ENCODE results near the gene SRRM1.
"Not testable (repeated sequence)": the region's sequence is repeated elsewhere in the genome, so short reads cannot be mapped to it uniquely, and the experiment has no call there.

SRRM1 gene

GRCh38 chr1:24695202-24695974 is 52.3 kb downstream of the SRRM1 start:
- no peak for DNase-seq

DNA sequence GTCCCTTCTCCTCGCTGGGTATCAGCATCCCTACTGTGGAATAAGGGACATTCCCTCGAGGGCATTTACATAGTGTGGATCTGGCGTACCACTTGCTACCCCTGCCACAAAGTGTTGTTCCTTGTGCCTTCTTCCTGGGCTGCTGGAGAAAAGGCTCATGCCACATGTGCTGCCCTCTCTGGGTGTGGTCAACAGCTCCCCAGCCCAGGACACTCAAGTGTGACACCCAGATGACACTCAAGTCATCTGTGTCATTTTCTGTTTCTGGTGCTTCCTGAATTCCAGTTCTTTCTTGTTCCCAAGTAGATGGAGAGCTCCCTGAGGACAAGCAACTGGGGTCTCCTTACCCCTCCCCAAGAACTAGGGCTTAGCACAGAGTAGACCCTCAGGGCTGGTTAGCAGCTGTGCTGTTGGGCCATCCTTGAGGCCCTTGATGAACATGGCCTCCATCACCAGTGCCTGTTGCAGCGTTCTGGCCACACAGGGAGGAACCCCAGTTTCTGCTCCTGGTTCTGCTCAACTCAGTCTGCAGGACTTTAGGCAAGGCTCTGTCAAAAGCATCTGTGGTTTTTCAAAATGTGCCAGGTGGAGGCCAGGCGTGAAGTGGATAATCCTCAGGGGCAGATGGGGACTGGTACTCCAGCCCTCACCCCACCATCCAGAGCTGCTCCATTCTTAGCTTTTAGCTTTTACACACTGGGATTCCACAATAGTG is 53.1 kb downstream of the SRRM1 start:
- no peak for DNase-seq

DNA sequence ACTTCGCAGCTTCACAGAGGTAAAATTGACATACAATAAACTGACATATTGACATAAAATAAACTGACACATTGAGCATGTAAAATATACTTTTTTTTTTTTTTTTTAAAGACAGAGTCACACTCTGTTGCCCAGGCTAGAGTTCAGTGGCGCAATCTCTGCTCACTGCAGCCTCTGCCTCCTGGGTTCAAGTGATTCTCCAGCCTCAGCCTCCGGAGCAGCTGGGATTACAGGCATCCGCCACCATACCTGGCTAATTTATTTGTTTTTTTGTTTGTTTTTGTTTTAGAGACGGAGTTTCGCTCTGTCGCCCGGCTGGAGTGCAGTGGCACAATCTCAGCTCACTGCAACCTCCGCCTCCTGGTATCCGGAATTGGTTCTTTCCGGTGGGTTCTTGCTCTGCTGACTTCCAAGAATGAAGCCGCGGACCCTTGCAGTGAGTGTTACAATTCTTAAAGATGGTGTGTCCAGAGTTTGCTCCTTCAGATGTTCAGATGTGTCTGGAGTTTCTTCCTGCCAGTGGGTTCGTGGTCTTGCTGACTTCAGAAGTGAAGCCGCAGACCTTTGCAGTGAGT is 53.7 kb downstream of the SRRM1 start:
- DNase-seq = no peak

DNA sequence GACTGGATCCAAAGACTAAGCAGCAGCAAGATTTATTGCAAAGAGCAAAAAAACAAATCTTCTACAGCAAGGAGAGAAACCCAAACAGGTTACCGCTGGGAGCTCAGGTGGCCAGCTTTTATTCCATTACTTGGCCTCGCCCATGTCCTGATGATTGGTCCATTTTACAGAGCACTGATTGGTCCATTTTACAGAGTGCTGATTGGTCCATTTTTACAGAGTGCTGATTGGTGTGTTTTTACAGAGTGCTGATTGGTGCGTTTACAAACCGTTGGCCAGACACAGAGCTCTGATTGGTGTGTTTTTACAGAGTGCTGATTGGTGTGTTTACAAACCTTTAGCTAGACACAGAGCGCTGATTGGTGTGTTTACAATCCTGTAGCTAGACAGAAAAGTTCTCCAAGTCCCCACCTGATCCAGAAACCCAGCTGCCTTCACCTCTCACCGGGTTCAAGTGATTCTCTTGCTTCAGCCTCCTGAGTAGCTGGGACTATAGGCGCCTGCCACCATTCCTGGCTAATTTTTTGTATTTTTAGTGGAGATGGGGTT is 54.4 kb downstream of the SRRM1 start:
- DNase-seq = not testable (repeated sequence)

- not testable (repeated sequence) for DNase-seq
Measured at GRCh38 chr1:24698326-24698725, 55.2 kb downstream of the SRRM1 start.

GRCh38 chr1:24699628-24700027 is 56.5 kb downstream of the SRRM1 start:
- DNase-seq = no peak

- DNase-seq = peak; percentile 52
Measured at GRCh38 chr1:24702511-24703293, 59.6 kb downstream of the SRRM1 start.

GRCh38 chr1:24704411-24705259 is 61.5 kb downstream of the SRRM1 start:
- peak; percentile 51 for DNase-seq

DNA sequence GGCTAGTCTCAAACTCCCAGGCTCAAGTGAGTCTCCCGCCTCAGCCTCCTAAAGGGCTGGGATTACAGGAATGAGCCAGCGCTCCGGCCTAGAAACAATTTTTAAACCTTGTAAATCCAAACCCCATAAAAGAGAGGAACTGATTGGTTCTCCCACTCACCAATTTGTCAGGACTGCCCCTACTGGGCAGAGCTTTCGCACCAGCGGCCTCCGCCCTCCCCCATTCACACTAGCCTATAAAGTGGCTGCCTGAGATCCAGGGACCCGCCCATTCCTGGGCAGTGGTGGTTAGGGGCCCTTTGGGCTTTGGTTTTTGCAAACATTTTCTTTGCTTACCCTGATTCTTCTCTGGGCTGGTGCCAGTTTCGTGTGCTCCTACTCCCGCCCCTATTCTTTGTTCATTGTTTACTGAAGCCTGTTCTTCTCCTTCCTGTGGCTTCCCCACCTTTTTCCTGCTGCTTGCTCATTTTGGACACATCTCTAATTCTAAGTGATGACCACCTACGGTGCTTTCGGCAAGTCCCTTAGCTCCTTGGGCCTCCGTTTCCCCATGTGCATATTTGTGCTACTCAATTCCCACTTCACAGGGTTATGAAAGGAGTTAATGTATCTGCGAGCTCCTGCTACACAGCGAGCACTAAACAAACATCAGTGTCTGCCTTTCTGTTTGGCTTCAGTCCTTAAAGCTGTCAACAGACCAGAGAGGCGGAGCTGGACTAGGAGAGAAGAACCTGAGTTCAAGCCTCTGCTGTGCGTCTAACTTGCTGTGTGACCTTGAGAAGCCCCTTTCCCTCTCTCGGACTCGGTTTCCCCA is 62.4 kb downstream of the SRRM1 start:
- peak; percentile 94 for DNase-seq

GRCh38 chr1:24706074-24706389 is 62.9 kb downstream of the SRRM1 start:
- DNase-seq = not testable (repeated sequence)

DNA sequence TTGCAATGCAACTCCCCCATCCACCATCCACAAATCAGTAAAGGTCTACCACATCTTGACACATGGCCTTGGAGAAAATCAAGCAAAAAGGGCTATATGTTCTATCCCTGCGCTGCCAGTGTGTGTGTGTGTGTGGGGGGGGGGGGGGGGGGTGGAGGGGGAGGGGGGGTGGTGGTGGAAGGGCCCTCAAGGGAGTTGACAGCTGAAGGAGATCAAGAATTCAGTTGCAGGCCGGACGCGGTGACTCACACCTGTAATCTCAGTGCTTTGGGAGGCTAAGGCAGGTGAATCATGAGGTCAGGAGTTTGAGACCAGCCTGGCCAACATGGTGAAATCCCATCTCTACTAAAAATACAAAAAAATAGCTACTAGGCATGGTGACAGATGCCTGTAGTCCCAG is 64.6 kb downstream of the SRRM1 start:
- DNase-seq = no peak

- DNase-seq = no peak
Measured at GRCh38 chr1:24708938-24709337, 65.8 kb downstream of the SRRM1 start.

DNA sequence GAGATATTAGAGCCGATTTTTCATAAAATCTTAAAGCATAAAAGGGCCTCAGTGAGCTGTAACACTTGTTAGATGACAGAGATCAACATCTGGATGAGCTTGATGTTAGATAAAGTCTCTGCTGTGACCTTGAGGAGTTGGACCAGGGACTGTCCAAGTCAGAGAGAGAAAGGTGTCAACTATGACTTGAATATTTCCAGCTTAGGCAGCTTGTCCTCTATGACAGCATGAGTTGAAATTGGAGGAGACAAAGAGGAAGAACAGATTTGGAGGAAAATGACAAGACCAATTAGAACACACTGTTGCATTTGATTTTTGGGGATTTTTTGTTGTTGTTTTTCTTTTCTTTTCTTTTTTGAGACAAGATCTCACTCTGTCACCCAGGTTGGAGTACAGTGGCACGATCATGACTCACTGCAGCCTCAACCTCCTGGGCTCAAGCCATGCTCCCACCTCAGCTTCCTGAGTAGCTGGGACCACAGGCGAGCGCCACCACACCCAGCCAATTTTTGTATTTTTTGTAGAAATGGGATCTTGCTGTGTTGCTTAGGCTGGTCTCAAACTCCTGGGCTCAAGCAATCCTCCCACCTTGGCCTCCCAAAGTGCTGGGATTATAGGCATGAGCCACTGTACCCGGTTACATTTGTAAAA is 66.8 kb downstream of the SRRM1 start:
- DNase-seq = no peak

DNA sequence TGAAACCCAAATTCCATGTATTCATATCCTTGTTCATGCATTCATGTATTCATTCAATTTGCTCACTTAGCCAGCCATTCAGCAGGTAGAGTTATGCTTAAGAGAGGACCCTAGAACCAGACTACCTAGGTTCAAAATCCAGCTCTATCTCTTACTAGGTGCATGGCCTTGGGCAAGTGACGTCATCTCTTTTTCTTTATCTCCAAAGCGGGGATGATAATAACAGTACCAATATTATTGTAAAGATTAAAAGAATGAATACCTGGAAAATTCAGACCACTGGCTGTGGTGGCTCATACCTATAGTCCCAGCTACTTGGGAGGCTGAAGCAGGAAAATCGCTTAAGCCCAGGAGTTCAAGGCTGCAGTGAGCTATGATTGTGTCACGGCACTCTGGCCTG is 68.2 kb downstream of the SRRM1 start:
- no peak for DNase-seq

- DNase-seq = no peak
Measured at GRCh38 chr1:24713176-24713575, 70.1 kb downstream of the SRRM1 start.

DNA sequence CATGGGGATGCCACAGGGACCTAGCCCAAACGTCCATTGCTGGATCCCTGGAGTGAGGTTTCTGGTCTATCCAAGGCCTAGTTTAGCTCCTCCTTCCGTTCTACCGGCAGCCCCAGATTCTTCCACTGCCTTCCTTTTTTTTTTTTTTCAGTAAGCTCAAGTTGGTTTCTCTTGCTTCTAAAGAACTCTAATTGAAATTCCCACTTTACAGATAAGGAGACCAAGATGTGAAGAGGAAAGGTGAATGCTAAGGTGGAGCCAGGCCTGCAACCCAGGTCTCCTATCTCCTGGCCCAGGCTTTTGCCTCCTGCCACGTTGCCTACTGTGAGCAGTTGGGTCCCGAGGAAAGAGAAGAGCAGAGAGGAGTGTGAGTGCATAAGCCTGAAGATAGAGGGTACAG is 70.6 kb downstream of the SRRM1 start:
- DNase-seq = no peak

DNA sequence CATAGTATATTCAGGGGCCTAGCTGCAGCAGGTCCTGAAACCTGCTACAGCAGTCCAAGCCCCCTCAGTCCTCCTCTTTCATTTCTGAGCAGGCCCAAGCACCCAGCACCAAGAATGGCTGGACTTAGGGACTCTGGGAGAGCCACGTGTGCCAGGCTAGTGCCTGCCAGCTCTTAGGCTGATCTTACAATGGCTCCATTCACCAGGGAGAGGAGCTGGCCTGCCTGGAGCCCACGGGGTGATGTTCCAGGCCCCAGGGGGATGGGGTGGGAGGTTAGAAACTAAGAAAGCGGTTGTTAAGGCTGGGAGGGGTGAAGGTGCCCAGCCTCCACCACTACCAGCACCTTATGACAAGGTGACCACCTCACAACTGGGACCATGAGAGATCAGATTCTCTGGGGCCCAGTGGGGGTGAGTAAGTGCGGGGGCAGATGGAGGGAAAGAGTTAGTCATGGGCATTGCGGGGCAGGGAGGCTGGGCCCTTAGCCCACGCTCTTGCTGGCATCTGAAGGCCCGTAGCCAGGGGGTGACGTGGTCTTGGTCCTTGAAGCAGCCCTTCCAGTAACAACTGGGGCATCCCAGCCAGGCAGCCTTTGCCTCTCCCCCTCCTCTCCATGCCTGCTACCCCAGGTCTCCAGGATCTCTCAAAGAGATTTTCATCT is 71.9 kb downstream of the SRRM1 start:
- no peak for DNase-seq

DNA sequence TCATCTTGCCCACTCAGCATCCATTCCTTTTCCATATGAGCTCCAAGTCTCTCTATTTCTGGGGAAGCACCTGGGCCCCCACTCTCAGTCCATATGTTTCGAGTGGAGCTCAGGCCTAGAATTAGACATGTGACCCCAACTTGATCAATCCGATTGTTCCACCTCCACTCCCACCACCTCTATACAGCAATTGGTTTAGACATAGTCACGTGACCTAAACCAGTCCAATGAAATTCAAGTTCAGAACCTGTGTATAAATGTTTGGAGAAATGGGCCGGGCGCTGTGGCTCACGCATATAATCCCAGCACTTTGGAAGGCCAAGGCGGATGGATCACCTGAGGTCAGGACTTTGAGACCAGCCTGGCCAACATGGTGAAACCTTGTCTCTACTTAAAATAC is 72.6 kb downstream of the SRRM1 start:
- DNase-seq = no peak

- no peak for DNase-seq
Measured at GRCh38 chr1:24717887-24718650, 75.0 kb downstream of the SRRM1 start.
